Endodermal cell (in vitro differentiated cells): ENCODE data around the gene OSBPL7. TPM values are rescaled to one million over a fixed set of nuclear protein-coding genes. Genes with fewer than 3 reads are reported as not detected.

Source experiments
- DNase-seq: peaks from one replicate; pipeline ENCODE4 v3.0.0-alpha.2; 2017
- H3K27ac ChIP-seq: 2 replicates; pipeline ENCODE4 v1.5.1; 2013; ENCODE audit warnings: mild to moderate bottlenecking, low read depth, low read length, moderate library complexity
- H3K27me3 ChIP-seq: 2 replicates; pipeline ENCODE4 v1.6.1; 2013; ENCODE audit warnings: mild to moderate bottlenecking, low read length, moderate library complexity; ENCODE audit not compliant: insufficient read depth, control insufficient read depth, poor library complexity, severe bottlenecking
- H3K36me3 ChIP-seq: 2 replicates; pipeline ENCODE4 v1.7.0; 2013; ENCODE audit warnings: mild to moderate bottlenecking, low read length, moderate library complexity; ENCODE audit not compliant: control insufficient read depth, insufficient read depth
- H3K4me1 ChIP-seq: one replicate; pipeline ENCODE4 v1.7.0; 2013; ENCODE audit warnings: low read length; ENCODE audit not compliant: control insufficient read depth, insufficient read depth
- H3K4me3 ChIP-seq: 2 replicates; pipeline ENCODE4 v1.5.1; 2013; ENCODE audit warnings: mild to moderate bottlenecking, low read length, moderate library complexity
- H3K9ac ChIP-seq: 2 replicates; pipeline ENCODE4 v1.6.1; 2013; ENCODE audit warnings: mild to moderate bottlenecking, low read length, moderate library complexity; ENCODE audit not compliant: poor library complexity, severe bottlenecking; ENCODE audit errors: extremely low read depth
- H3K9me3 ChIP-seq: 2 replicates; pipeline ENCODE4 v1.6.1; 2013; ENCODE audit warnings: mild to moderate bottlenecking, low read length, moderate library complexity; ENCODE audit not compliant: control insufficient read depth
- H3K27ac Mint-ChIP-seq: 2 replicates; pipeline ENCODE4 v1.8.0; 2020; ENCODE audit warnings: mixed read lengths
- H3K27me3 Mint-ChIP-seq: 2 replicates; pipeline ENCODE4 v1.8.0; 2021; ENCODE audit warnings: mild to moderate bottlenecking, mixed read lengths; ENCODE audit not compliant: insufficient read depth
- H3K36me3 Mint-ChIP-seq: 2 replicates; pipeline ENCODE4 v1.8.0; 2020; ENCODE audit warnings: low read depth, mixed read lengths
- H3K4me1 Mint-ChIP-seq: 2 replicates; pipeline ENCODE4 v1.8.0; 2020; ENCODE audit warnings: mixed read lengths
- H3K4me3 Mint-ChIP-seq: 2 replicates; pipeline ENCODE4 v1.8.0; 2020; ENCODE audit warnings: mild to moderate bottlenecking, moderate library complexity, mixed read lengths
- H3K9me3 Mint-ChIP-seq: 2 replicates; pipeline ENCODE4 v1.8.0; 2020; ENCODE audit warnings: mild to moderate bottlenecking, mixed read lengths
- WGBS, 2 experiments: methylation state at CpG; one replicate each; pipeline versions ENCODE4 v1.1.5 to v1.1.7; 2013; ENCODE audit warnings: missing lambda C conversion rate in 2 of 2, mixed read lengths in 1 of 2; ENCODE audit not compliant: insufficient coverage in 1 of 2, insufficient read length in 1 of 2; 5-methylcytosine and 5-hydroxymethylcytosine counted together
- total RNA-seq, 2 donors: library from RNA; stranded (reverse); fragmentation: NEBNext Ultra II Directional in 1 of 2; extraction: Animal tissue kit (Norgen Biotek cat#: 25700) in 1 of 2; gene quantifications; 2 replicates in 1 of 2; 3 replicates in 1 of 2; pipeline ENCODE4 v1.2.1, GENCODE V29; 2021
- TF ChIP-seq, protein P1 (sequence below): fragments of 200-600 bp; sonication (generic); conservative IDR thresholded peaks from 2 replicates; pipeline ENCODE4 v1.5.0; 2021; ENCODE audit warnings: antibody characterized with exemption, mild to moderate bottlenecking

The OSBPL7 gene
- total RNA-seq, 2 donors from 2014 or later = 11.4 to 15.5 TPM

DNA sequence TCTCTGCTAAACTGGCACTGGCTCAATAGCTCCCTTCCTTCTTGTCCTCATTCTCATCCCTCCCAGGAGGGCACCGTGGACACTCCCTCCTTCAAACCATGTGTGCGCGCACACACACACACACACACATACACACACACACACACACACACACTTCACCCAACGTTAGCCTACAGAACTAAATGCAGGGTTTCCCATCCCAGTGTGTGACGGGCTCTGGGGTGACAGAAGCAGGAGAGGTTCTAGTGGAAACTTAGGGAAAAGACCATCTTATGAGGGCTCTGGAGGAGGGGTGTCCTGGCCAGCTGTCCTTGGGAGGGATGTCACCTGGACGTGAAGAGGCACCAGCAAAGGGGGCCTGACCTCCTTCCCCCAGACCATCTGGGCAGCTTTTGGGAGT is 19.7 kb downstream of the OSBPL7 start:
- 49% methylated on average over 2 to 6 of the region's 6 CpGs for WGBS, 2 experiments
- DNase-seq = no peak

DNA sequence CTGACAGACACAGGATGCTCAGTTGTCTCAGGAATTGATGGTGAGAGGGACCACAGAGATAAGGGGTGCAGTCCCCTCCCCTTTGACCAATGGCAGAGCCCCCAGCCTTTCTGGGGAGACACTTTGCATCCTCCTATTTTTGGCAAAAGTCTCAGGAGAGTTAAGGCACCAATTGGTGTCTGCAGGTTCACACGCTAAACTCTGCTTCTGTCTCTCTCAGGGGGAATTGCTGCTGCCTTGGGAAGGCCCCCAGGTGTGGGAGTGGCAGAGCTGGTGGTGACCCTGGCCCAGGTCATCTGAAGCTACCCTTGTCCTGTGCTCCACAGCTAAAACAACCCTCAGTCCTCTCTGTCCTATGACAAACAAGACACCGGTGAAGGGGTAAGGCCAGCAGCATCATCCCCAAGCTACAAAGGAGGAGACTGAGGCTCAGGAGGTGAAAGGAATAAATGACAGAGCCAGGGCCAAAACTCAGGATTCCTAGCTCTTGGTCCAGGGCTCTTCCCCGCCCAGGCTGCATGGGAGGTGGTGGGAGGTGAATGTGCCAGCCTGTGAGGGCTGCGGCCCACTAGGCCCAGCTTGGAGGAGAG is 20.3 kb downstream of the OSBPL7 start:
- H3K4me1 ChIP-seq = no peaks in the 10 kb centered on the region
- no peak overlapping the region for H3K9ac ChIP-seq
- TF ChIP-seq, protein P1, sequence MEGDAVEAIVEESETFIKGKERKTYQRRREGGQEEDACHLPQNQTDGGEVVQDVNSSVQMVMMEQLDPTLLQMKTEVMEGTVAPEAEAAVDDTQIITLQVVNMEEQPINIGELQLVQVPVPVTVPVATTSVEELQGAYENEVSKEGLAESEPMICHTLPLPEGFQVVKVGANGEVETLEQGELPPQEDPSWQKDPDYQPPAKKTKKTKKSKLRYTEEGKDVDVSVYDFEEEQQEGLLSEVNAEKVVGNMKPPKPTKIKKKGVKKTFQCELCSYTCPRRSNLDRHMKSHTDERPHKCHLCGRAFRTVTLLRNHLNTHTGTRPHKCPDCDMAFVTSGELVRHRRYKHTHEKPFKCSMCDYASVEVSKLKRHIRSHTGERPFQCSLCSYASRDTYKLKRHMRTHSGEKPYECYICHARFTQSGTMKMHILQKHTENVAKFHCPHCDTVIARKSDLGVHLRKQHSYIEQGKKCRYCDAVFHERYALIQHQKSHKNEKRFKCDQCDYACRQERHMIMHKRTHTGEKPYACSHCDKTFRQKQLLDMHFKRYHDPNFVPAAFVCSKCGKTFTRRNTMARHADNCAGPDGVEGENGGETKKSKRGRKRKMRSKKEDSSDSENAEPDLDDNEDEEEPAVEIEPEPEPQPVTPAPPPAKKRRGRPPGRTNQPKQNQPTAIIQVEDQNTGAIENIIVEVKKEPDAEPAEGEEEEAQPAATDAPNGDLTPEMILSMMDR = no peak
- Mint-ChIP-seq H3K9me3 (no peaks in the 10 kb centered on the region), H3K4me1 (no peaks in the 10 kb centered on the region), H3K36me3 (no peaks in the 10 kb centered on the region), H3K27ac (no peak overlapping the region), H3K4me3 (no peak overlapping the region), H3K27me3 (peaks cover 10% of the 10 kb centered on the region)
- H3K9me3 ChIP-seq = no peaks in the 10 kb centered on the region
- WGBS, 2 experiments = 82 to 88% methylated on average over 1 to 4 of the region's 4 CpGs
- H3K27ac ChIP-seq = no peak overlapping the region
- H3K27me3 ChIP-seq = peaks cover 21% of the 10 kb centered on the region
- peak; percentile 25 for DNase-seq
- no peak overlapping the region for H3K4me3 ChIP-seq
- H3K36me3 ChIP-seq = no peaks in the 10 kb centered on the region

More for the DNA sequence above, 19.7 kb downstream of the OSBPL7 start:
- Mint-ChIP-seq H3K4me1 (no peaks in the 10 kb centered on the region), H3K27ac (no peak overlapping the region), H3K27me3 (peaks cover 8% of the 10 kb centered on the region), H3K9me3 (no peaks in the 10 kb centered on the region), H3K4me3 (no peak overlapping the region), H3K36me3 (no peaks in the 10 kb centered on the region)
- Histone ChIP-seq H3K27ac (no peak overlapping the region), H3K9me3 (no peaks in the 10 kb centered on the region), H3K4me3 (no peak overlapping the region), H3K27me3 (peaks cover 21% of the 10 kb centered on the region), H3K36me3 (no peaks in the 10 kb centered on the region), H3K9ac (no peak overlapping the region), H3K4me1 (no peaks in the 10 kb centered on the region)
- TF ChIP-seq, protein P1 = no peak

DNA sequence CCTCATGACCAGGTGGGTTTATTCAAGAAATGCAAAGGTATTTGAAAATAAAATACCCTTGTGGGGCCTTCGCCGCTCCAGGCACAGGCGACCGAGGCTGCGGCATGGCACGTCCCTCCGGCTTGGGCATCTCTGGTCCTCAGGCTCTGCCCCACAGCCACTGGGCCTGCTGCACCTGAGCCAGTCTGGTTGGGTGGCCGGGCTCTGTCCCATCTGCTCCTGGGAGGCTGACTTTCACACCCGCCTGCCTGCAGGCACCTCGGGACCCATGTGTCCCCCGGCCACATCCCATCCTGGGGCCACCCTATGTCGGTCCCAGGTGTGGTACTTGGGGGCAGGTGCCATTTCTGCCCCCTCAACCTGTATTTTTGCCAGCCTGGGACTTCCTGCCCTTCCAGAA is 20.9 kb downstream of the OSBPL7 start:
- Mint-ChIP-seq H3K27ac (no peak overlapping the region), H3K9me3 (no peaks in the 10 kb centered on the region), H3K36me3 (no peaks in the 10 kb centered on the region), H3K27me3 (peaks cover 10% of the 10 kb centered on the region), H3K4me3 (no peak overlapping the region), H3K4me1 (no peaks in the 10 kb centered on the region)
- Histone ChIP-seq H3K4me1 (no peaks in the 10 kb centered on the region), H3K27me3 (peaks cover 25% of the 10 kb centered on the region), H3K36me3 (no peaks in the 10 kb centered on the region), H3K27ac (no peak overlapping the region), H3K9me3 (no peaks in the 10 kb centered on the region), H3K9ac (no peak overlapping the region), H3K4me3 (no peak overlapping the region)
- WGBS, 2 experiments = 77 to 89% methylated on average over 8 to 12 of the region's 12 CpGs
- peak; percentile 47 for DNase-seq
- TF ChIP-seq, protein P1 = no peak
